Germinal center (tissue), 1 donor: Measurements from ENCODE around the gene PPARA.
A peak's percentile ranks its signal among the peaks of the same experiment; 100 is the strongest.

Experiments
- DNase-seq: peaks from one replicate; pipeline ENCODE4 v3.0.0; 2012; ENCODE audit warnings: mixed read lengths, low spot score

Gene PPARA

DNA sequence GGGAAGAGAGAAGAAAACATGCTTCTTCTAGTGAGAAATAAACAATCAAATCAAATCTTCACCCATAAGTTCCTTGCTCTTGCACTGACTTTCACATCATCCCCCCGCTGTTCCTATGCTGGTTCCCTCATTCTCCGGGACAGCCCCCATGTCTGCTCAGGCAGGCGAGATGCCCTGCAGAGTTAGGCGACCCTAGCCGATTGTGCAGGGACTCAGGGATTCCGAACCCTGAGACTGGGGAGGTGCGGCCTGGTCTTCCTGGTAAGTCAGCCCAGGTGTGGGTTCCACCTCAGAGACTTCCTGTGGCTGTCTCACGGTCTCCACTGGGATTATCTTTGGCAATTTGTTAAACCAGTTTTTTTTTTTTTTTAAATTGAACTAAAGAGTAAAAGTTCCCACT is 124.1 kb downstream of the PPARA start:
- DNase-seq = no peak

GRCh38 chr22:46275455-46276122 is 125.3 kb downstream of the PPARA start:
- peak; percentile 36 for DNase-seq

GRCh38 chr22:46276563-46276962 is 126.2 kb downstream of the PPARA start:
- DNase-seq = no peak

- DNase-seq = no peak
These were observed 128.6 kb downstream of the PPARA start for GRCh38 chr22:46278656-46279645.

DNA sequence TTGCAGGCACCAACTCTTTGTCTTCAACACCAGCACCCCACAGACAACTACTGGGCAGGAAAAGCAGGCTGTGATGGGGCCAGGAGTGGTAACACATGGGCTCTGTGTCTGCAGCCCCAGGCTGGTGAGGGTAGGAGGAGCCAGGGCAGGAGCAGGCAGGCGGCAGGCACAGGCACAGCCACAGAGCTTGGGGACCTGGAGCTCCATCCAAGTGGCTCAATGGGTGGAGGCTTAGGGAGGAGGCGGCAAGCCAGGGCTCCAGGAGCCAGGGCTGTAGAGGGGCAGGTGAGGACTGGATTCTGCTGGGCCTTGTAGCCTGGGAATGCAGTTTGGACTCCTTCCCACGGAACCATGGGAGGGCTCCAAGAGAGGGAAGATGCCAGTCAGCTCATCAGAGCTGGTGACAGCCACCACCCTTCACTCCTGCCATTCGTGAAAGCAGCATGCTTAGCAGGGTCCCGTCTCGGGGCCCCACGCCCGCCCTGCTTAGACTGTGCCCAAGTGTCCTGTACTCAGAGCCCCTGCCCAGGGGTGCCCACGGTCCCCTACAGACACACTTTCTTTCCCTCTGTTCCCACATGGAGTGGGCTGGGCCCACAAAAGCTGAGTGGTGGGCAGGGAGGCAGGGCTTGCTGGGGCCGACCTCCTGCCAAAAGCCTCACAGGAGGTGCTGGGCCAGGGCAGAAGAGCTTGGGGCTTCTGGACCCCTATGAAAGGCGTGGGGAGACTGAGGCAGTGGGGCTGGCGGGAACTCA is 129.9 kb downstream of the PPARA start:
- DNase-seq = no peak

- peak; percentile 39 for DNase-seq
These were observed 130.8 kb downstream of the PPARA start for GRCh38 chr22:46280999-46281623.

DNA sequence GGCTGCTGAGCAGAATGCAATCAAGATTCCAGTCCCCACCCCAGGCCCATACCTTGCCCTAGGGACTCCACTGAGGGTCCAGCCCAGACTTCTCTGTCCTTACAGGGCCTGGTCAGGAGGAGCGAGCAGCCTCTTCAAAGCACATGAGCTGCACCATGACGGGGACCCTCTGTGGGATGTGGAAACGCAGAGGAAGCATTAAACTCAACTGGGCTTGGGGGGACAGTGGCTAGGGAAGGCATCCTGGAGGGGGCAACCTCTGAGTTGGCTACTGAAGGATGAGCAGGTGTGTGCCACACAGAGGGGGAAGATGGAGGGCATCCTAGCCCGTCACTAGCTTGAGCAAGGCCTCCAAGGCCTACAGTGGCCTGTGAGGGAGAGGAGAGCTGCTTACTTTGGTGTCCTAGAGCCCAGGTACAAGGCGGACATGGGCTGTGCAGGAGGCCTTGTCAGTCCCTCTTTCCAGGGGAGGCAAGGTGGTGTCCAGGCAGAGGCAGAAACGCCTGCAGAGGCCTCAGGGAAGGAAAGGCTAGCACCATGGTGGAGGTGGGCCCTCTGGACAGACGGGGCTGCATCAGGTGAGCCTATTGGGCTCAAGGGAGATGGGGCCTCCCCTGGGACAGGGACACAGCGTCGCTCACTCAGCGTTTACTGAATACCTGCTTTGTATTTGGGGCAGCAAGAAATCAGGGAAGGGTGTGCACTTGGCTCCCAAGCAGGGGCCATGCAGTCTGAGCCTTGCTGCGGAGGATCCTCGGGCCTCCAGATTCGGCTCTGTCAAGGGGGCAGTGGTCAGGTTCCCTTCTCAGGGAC is 131.7 kb downstream of the PPARA start:
- no peak for DNase-seq

GRCh38 chr22:46286006-46286405 is 135.7 kb downstream of the PPARA start:
- no peak for DNase-seq

GRCh38 chr22:46286941-46287872 is 136.9 kb downstream of the PPARA start:
- DNase-seq = no peak

GRCh38 chr22:46287873-46288751 is 137.8 kb downstream of the PPARA start:
- peak; percentile 67 for DNase-seq

DNA sequence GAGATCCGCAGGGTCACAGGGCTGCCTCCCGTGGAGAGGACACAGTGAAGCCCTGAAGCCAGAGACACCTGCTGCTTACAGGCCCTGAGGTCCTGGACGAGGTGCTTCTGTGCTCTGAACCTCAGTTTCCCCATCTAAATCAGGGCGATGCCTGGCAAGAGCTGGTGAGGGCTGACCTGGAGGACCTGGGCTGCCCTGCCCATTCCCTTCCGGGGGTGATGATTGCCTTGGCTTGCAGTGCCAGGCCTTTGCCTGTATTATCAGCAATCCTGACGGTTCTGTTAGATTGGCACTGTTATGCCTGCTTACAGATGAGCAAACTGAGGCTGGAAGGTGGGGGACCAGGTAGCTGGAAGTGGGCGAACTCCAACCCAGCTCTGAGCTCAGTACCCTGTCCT is 138.5 kb downstream of the PPARA start:
- no peak for DNase-seq

DNA sequence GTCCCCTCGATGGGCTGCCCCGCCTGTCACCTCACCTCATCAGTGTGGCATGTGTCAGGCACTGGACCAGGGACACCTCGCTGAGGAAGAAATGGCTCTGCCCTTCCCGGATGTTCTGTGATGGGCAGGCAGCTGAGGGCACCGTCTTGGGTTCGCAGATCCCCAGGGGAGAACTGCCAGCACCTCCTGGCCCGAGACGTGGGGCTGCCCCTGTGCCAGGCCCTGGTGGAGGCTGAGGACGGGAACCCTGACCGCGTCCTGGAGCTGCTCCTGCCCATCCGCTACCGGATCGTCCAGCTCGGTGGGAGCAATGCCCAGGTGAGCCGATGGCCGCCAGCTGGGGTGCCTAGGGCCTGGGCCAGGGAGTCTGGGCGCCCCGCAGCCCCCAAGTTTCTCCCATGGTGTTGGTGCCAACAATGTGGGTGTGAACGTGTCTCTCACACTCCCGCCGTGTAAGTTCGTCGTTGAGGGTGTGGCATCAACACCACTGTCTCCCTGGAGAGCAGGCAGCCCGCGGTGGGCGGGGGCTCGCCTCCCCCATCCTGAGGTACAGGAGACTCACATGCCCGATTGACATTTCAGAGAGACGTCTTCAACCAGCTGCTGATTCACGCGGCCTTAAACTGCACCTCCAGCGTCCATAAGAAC is 139.0 kb downstream of the PPARA start:
- DNase-seq = no peak

GRCh38 chr22:46290121-46290842 is 140.0 kb downstream of the PPARA start:
- no peak for DNase-seq

GRCh38 chr22:46290843-46291785 is 140.8 kb downstream of the PPARA start:
- no peak for DNase-seq

DNA sequence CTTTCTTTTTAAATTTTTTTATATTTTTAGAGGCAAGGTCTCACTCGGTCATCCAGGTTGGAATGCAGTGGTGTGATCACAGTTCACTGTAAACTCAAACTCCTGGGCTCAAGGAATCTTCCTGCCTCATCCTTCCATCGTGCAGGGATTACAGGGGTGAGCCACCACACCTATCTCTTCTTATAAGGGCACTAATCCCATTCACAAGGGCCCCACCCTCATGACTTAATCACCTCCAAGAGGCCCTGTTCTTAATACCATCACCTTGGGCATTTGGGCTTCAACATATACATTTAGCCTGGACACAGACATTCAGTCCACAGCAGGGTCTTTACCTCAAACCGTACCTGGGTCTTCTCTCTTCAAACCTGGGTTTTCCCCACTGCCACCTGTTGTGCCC is 141.8 kb downstream of the PPARA start:
- no peak for DNase-seq

GRCh38 chr22:46292732-46293131 is 142.4 kb downstream of the PPARA start:
- DNase-seq = no peak
